Endothelial cell of hepatic sinusoid (primary cell): ENCODE data around the gene INPP4A.

Experiments
- in situ Hi-C: cut with HindIII; loops from 2 replicates; pipeline ENCODE4 v1.10.0; 2017; ENCODE audit warnings: low sequenced_read_pairs

Gene INPP4A

DNA sequence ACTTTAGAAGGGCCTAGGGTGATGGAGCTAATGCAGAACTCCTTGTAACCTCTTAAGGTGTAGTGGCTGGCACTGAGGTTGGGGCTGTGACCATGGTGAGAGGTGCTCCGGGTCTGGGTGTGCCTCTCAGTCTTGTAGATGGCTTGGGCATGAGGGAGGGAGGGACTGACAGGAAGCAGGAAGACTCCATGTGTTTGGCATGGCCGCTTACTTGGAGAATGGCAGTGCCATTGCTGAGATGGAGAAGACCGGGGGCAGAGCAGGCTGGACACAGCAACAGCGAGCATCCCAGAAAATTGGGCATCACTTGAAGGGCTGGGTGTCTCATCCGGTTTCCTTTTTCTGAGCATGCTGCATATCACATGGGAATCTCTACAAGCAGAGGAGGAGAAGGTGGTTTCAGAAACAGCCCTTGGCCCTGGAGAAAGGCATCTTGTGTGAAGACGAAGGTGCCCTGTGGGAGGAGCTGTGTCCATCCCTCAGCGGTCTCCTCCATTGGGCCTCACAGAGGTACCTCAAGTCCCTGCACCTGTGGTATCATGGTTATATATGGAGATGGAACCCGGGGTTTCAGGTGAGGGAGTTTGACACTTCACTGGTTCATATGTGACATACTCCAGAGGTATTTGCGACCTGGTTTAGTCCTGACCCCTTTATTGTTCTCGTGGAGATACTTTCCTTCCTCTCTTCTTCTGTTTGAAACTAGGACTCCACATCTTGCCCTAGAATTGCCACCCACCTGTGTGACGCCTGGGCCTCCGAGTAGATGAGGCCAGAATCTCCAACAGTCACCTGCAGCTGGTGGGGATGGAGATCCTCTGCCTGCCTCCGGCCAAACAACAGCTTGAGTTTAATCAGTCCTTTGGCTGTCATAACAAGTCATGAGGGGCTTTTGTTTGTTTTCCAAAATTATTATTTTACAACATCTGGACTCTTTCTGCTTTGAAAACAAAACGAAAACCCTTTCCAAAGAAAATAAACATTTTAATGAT lies 45.6 kb downstream of the INPP4A start:
- in situ Hi-C loops, result no loop called here

DNA sequence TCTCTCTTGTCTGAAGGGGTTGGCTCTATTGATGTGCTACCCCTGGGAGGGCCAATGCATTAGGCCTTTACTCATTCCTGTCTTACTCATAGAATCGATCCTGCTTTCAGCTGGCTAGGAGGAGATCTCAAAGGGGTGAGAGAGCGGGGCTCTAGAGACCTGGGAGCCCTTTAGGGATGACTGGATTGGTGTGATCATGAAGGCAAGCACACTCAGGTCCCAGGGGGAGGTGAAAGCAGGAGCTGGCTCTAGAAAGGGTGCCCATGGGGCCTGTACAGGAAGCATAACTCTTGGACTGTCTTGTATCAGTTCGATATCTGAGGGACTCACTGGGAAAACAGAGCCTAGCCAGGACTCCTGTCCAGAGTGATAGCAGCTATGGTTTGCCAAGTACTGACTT lies 47.8 kb downstream of the INPP4A start:
- in situ Hi-C loops, result no loop called here

DNA sequence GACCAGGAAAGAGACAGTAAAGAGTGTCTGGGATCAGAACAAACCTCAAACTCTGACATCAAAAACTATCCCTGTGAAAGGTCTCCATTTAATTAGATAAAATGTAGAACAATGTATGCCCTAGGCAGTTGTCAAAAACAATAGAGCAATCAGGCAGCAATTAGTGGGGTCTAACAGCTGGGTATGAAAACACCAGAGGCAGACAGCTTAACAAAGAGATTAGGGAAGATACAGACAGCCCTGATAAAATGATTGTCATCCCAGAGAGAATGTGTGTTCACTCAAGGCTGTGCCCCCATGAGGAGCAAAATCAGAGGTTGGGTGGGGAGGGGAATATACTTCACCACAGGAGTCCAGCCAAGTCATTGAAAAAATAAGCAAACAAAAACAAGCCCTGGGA lies 50.0 kb downstream of the INPP4A start:
- in situ Hi-C loops, result no loop called here

DNA sequence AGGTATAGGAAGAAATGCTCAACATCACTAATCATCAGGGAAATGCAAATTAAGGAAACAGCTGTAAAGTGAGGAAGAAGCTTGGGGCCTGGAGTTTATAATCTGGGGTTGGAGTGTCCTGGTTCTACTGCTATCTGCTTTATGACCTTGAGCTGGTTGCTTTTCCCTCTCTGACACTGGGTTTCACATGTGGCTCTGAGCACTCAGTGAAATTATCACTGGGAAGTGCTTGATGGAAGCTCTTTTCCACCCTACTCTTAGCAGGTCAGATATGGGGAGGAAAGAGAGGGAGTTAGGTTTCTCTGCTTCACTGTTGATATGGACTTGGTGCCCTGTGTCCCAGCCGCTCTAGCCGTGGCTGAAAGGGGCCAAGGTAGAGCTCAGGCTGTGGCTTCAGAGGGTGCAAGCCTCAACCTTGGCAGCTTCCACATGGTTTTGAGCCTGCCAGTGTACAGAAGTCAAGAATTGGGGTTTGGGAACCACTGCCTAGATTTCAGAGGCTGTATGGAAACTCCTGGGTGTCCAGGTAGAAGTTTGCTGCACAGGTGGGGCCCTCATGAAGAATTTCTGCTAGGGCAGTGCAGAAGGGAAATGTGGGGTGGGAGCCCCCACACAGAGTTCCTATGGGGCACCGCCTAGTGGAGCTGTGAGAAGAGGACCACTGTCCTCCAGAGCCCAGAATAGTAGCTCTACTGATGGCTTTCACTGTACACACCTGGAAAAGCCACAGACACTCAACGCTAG lies 52.3 kb downstream of the INPP4A start:
- in situ Hi-C loops, result no loop called here

GRCh38 chr2:98498703-98499440 lies 54.2 kb downstream of the INPP4A start:
- in situ Hi-C loops, result no loop called here

- in situ Hi-C loops, result no loop called here
These were observed 55.9 kb downstream of the INPP4A start for GRCh38 chr2:98500561-98500960.

GRCh38 chr2:98501223-98501622 lies 56.6 kb downstream of the INPP4A start:
- in situ Hi-C loops, result no loop called here

DNA sequence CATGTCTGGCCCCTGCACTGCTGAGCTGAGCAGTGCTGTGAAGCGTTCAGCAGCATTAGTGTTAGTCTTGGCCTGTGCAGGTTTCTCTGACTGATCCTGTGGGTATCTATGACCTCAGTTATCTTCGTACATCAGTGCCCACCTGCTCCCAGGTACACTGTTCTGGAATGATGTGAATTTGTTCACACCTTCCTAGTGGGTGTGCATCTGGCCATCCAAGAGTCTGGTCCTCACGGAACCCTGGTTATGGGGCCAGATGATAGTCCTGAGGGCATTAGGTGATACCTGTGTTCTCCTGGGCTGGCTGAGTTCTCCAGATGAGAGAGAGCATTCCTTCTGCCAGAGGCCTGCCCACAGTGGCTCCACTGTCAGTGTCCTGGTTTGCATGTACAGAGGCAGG lies 57.2 kb downstream of the INPP4A start:
- in situ Hi-C loops, result no loop called here

GRCh38 chr2:98502556-98503335 lies 58.1 kb downstream of the INPP4A start:
- in situ Hi-C loops, result no loop called here

- in situ Hi-C loops, result no loop called here
These were observed 58.9 kb downstream of the INPP4A start for GRCh38 chr2:98503481-98504105.

DNA sequence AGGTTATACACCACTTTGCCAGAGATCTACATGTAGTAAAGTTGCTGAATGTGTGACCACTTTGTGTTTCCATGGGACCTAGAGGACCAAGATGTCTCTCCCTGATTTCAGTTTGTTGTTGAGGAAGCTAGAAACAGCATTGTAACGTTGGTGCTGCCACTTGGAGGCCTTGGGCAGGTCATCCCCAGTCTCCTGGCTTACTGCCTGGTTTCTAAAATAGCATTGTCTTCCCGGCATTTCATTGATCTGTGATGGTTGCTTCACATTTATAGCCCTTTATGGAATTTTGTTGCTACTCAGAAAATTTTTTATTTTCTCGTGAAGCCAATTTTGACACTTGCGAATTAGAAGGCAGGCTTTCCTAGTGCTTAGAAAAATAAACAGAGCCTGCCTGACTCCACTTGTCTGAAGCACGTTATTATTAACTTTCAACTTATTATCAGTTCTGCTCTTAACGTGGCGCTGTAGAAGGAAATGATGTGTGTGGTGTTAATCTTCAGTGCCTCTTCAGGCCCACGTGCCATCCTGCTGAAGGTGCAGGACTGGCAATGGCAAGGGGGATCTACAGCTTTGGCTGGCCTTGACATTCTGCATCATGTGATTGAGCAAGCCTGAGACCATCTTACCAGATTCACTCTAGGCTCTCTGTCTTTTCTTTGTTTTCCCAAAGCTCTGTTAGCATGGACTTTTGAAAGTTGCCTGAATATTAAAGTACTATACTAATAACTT lies 59.9 kb downstream of the INPP4A start:
- in situ Hi-C loops, result no loop called here

DNA sequence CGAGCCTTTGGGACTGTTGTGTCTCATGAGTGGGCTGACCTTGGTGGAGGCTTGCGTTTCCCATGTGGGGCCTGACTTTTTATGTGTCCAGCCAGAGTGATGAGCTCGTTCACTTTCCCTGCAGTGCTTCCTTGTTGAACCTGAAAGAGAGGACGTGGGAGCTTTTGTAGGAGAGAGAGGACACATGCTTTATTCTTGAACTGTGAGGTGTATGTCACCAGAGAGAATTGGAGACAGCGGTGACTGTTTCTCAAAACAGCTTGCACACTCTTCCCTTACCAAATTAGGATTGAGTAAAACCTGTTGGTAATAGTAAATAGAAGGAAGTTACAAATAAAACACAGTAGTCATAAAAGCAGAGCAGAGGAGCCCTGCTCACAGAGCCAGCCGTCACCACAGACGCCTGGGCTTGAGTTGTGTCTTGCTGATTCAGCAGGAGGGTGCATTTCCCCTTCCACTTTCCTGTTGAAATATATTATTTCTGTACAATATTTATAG lies 60.7 kb downstream of the INPP4A start:
- in situ Hi-C loops, result no loop called here

- in situ Hi-C loops, result no loop called here
These were observed 61.5 kb downstream of the INPP4A start for GRCh38 chr2:98505971-98506664.

DNA sequence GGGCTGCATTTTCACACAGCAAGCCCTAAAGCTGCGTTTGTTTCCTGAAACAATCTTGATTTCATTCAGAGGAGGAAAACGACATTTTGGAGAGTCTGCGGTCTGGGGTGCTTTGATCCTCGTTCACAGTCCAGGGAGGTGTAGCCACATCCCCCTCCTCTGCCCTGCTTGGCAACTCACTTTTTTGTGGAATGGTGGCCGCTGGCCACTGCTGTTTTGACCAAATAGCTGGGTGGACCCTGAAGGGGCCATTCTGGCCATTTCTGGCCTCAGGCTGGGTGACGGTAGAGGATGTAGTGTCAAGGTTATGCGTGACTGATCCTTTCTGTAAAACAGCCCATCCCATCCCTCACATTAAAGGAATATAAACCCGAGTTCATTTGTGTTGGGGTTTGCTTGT lies 62.2 kb downstream of the INPP4A start:
- in situ Hi-C loops, result no loop called here

DNA sequence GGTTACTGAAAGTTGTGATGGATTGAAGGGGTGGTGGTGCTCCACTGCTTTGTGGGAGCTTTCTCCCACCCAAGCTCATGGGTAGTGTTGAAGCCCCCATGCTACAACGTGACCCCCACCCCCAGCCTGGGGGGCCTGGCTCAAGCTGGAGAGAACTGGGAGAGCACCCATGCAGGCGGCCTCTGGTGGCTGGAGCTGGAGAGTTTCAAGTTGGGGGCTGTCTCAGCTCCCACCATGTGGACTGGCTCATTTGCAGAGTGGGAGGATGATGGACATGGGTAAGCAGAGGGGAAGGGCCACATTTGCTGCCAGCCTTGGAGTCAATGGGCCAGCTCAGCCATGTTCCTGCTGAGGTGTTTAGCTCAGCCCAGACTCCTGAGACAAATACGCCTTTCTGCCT lies 62.8 kb downstream of the INPP4A start:
- in situ Hi-C loops, result no loop called here

GRCh38 chr2:98507891-98508708 lies 63.4 kb downstream of the INPP4A start:
- in situ Hi-C loops, result no loop called here

GRCh38 chr2:98508709-98509066 lies 64.0 kb downstream of the INPP4A start:
- in situ Hi-C loops, result no loop called here
